ENCODE data around the gene ZPBP2. TPM values are rescaled to one million over a fixed set of nuclear protein-coding genes. Genes with fewer than 3 reads are reported as not detected.

Gene ZPBP2
- total and polyA plus RNA-seq, 9 of the 15 experiments (the other 6 are each of a cell fraction or from before 2014, with no cell fraction given), result not detected

- in situ Hi-C loops (cut with MboI) (no loop called here), intact Hi-C loops (cut with micrococcal nuclease) (no loop called here)
- no peaks in the 10 kb centered on the region for H3K79me2 ChIP-seq (ENCODE audit: control insufficient read depth, insufficient read depth, low read length)
- FAIRE-seq (no peak), DNase-seq (ENCODE audit: extremely low read depth in 1 of 4, low spot score in 3 of 4) (no peak), ATAC-seq (no peak)
- H3K36me3 ChIP-seq (ENCODE audit: control insufficient read depth, insufficient read depth, low read length), result no peaks in the 10 kb centered on the region
- TF ChIP-seq ZNF316 (IDR thresholded peaks at IDR 0.05) (peak; percentile 20; the same call in 1 of the 2 replicates), UBTF (IDR thresholded peaks at IDR 0.05; ENCODE audit: borderline replicate concordance in 1 of 2, low read depth in 2 of 2, low read length in 2 of 2) (no peak)
- no peaks in the 10 kb centered on the region for H3K4me1 ChIP-seq (replicated peaks in 1 of 2; ENCODE audit: control insufficient read depth in 2 of 2, insufficient read depth in 2 of 2, low read length in 2 of 2)
- no peak overlapping the region for H2AFZ ChIP-seq (ENCODE audit: low read depth, low read length)
- H3K27me3 ChIP-seq (ENCODE audit: control insufficient read depth in 2 of 2, insufficient read depth in 2 of 2, low read length in 2 of 2), result peaks cover 7 to 23% of the 10 kb centered on the region in 2 experiments
- 7% methylated on average over 2 of the region's 2 CpGs for WGBS (ENCODE audit: insufficient coverage, low coverage, missing lambda C conversion rate)
- H3K9me1 ChIP-seq (ENCODE audit: control insufficient read depth, insufficient read depth, low read length), result no peaks in the 10 kb centered on the region
- H3K27ac ChIP-seq (ENCODE audit: extremely low read depth, low read depth, low read length), result no peak overlapping the region
- ChIA-PET POLR2A (interaction anchor here (0.6 kb wide), 1 partner anchor 11 kb away, joined by 3 read pairs; no protein-coding TSS in a partner anchor), CTCF (ENCODE audit: low intra/inter-chr PET ratio) (no interaction called here)
- no peaks in the 10 kb centered on the region for H4K20me1 ChIP-seq (replicated peaks; ENCODE audit: control insufficient read depth, insufficient read depth, low read length)
- no peak overlapping the region for H3K4me3 ChIP-seq
- no TSS peak for BruUV-seq (replicated peaks)
- no peaks in the 10 kb centered on the region for H3K9me3 ChIP-seq (replicated peaks; ENCODE audit: control insufficient read depth, insufficient read depth, low read depth, low read length)
- no peak overlapping the region for H3K4me2 ChIP-seq (ENCODE audit: insufficient read depth, low read length)
- H3K9ac ChIP-seq (ENCODE audit: insufficient read depth in 1 of 2, low read depth in 2 of 2, low read length in 2 of 2), result no peak overlapping the region
These were observed 36.4 kb upstream of the ZPBP2 start for GRCh38 chr17:39831588-39831987.

GRCh38 chr17:39834017-39834416 is 34.0 kb upstream of the ZPBP2 start:
- in situ Hi-C loops (cut with MboI), result no loop called here
- ChIA-PET POLR2A (no interaction called here), CTCF (ENCODE audit: low intra/inter-chr PET ratio) (no interaction called here)
- FAIRE-seq (no peak), DNase-seq (ENCODE audit: extremely low read depth in 1 of 4, low spot score in 3 of 4) (no peak), ATAC-seq (no peak)
- Histone ChIP-seq H3K27me3 (ENCODE audit: control insufficient read depth in 2 of 2, insufficient read depth in 2 of 2, low read length in 2 of 2) (peaks cover 0 to 23% of the 10 kb centered on the region in 2 experiments; a peak in 4 of 5 replicates), H3K4me2 (ENCODE audit: insufficient read depth, low read length) (no peak overlapping the region), H4K20me1 (replicated peaks; ENCODE audit: control insufficient read depth, insufficient read depth, low read length) (no peaks in the 10 kb centered on the region), H3K4me1 (replicated peaks in 1 of 2; ENCODE audit: control insufficient read depth in 2 of 2, insufficient read depth in 2 of 2, low read length in 2 of 2) (no peaks in the 10 kb centered on the region), H3K9me3 (replicated peaks; ENCODE audit: control insufficient read depth, insufficient read depth, low read depth, low read length) (no peaks in the 10 kb centered on the region), H3K9ac (ENCODE audit: insufficient read depth in 1 of 2, low read depth in 2 of 2, low read length in 2 of 2) (no peak overlapping the region), H2AFZ (ENCODE audit: low read depth, low read length) (no peak overlapping the region), H3K36me3 (ENCODE audit: control insufficient read depth, insufficient read depth, low read length) (no peaks in the 10 kb centered on the region), H3K9me1 (ENCODE audit: control insufficient read depth, insufficient read depth, low read length) (no peaks in the 10 kb centered on the region), H3K27ac (ENCODE audit: extremely low read depth, low read depth, low read length) (no peak overlapping the region), H3K4me3 (no peak overlapping the region), H3K79me2 (ENCODE audit: control insufficient read depth, insufficient read depth, low read length) (no peaks in the 10 kb centered on the region)
- BruUV-seq (replicated peaks), result no TSS peak
- intact Hi-C loops (cut with micrococcal nuclease), result no loop called here
- TF ChIP-seq THAP12 (CRISPR knock-in tag; IDR thresholded peaks at IDR 0.05), result no peak
- TF ChIP-seq DNMT1 (IDR thresholded peaks at IDR 0.05), result no peak
- TF ChIP-seq TCFL5 (CRISPR knock-in tag; conservative IDR thresholded peaks at IDR 0.05), result no peak
- TF ChIP-seq L3MBTL2 (IDR thresholded peaks at IDR 0.05), result no peak
- TF ChIP-seq C11orf30 (IDR thresholded peaks at IDR 0.05; ENCODE audit: low read depth), result no peak
- no peak for TF ChIP-seq ETV6 (IDR thresholded peaks at IDR 0.05; ENCODE audit: borderline replicate concordance in 1 of 2, low read depth in 2 of 2, low read length in 1 of 2)
- no peak for TF ChIP-seq ETV6 (CRISPR knock-in tag; IDR thresholded peaks at IDR 0.05; ENCODE audit: borderline replicate concordance)
- TF ChIP-seq E2F4 (CRISPR knock-in tag; IDR thresholded peaks at IDR 0.05; ENCODE audit: low read depth), result no peak
- no peak for TF ChIP-seq SETDB1 (IDR thresholded peaks at IDR 0.05; ENCODE audit: low read length)

Data from K562 (cell line).